GM18499 (cell line): ENCODE data around the gene PRDM1.

ENCODE experiments used
- ATAC-seq: cut with Tn5 transposase; IDR thresholded peaks from one replicate; pipeline ENCODE4 v1.9.1; 2021; ENCODE audit warnings: moderate number of reproducible peaks; ENCODE audit not compliant: insufficient read depth, unreplicated experiment

PRDM1 gene

GRCh38 chr6:106069478-106069877 lies 16.7 kb upstream of the PRDM1 start:
- no peak for ATAC-seq

- ATAC-seq: no peak
Measured at GRCh38 chr6:106070636-106071035, 15.5 kb upstream of the PRDM1 start.

GRCh38 chr6:106072501-106073090 lies 13.5 kb upstream of the PRDM1 start:
- ATAC-seq: no peak

GRCh38 chr6:106074146-106074545 lies 12.0 kb upstream of the PRDM1 start:
- no peak for ATAC-seq

DNA sequence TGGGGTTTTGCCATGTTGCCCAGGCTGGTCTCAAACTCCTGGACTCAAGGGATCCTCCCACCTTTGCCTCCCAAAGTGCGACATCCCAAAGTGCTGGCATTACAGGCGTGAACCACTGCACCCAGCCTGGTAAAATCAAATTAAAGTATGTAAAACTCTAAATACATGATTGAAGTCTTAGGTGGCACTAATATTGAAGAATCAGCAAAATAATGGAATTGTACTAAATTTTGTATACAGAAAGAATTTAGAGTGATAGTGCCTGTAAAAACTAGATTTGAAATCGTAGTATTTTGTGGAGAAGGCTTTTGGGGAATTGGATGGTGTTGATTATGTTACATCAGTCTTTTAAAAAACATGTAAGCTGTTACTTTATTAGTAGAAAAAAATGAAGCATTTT lies 10.0 kb upstream of the PRDM1 start:
- ATAC-seq: no peak

DNA sequence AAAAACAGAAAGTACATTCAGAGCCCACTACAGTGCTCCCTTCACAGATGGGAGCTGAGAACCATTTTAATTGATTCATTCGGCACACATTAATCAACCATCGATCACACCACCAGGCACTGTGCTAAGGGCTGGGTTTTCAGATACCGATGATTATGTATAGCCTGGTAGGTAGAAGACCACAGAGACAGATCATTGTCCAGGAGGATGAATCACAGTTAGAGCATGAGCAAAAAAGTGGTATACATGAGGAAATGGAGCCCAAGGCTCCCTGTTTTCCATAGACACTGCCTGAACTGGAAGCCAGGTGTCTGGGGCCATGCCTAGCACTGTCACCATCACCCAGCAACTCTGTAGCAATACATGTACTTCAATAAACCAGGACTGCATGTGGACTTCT lies 9.0 kb upstream of the PRDM1 start:
- no peak for ATAC-seq

DNA sequence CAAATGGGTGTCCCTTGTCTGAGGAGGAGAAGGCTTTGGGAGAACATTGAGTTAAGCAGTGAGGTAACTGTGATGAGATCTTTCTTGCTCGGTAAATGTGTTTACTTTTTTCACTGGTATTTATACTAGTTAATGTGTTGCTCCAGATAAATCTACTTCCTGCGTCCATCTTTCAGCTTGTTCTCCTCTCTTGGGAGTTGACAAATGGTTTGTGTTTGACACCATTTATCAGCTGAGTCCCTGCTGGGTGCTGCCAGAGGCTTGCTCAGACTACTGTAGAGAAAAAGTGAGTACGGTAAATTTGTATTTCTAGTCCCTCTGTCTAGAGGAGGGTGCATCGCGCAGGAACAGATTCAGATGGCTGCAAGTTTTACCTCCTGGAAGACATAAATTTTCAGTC lies 8.3 kb upstream of the PRDM1 start:
- ATAC-seq: no peak

DNA sequence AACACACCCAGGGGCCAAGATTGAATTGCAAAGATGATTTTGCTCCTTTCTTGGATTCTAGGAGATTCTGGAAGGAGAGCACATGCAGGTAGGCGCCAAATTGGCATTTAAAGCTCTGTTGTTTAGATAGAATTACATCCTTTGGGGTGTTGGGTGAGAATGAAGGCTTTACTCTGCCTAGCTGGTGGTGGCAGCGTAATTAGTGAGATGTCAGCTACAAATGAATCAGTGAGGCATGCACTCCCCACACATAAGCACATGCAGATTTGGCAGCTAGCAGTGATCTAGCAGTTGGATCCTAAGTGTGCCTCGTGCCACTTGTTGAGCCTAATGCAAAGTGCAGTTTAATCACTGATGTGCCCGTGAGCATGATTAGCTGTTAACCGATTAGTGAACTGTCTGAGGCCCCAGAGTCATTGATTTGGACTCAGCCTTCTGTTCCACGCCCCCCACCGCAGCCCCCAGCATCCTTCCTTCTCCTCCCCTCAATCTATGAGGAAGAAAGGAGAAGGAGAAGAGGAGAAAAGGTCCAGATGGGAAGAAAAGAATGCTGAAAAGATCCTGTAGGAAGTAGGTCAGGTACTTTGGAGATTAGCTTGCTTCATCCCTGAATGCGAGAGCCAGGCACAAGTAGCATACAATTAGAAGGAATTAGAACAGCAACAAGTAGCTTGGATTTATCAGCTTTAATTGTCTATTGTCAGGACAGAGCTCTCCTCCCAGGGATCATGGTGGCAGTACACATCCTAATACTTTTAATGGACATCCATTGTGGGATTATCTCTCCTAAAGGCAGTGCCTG lies 6.0 kb upstream of the PRDM1 start:
- no peak for ATAC-seq

DNA sequence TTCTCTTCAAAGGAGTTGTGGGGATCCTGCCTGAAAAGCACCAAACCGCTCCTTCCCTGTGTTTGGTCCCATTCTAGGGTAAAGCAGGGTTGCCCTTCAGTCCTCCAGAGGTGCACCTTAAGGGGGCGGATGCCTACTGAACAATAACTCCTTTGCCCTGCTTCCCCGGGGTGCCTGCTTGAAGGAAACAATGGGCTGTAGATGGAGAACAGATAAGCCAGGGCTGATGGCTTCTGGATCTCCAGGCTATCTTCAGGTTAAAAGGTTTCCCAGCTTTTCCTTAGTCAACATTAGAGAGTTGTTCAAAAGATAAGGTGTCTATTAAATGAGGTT lies 5.4 kb upstream of the PRDM1 start:
- no peak for ATAC-seq

DNA sequence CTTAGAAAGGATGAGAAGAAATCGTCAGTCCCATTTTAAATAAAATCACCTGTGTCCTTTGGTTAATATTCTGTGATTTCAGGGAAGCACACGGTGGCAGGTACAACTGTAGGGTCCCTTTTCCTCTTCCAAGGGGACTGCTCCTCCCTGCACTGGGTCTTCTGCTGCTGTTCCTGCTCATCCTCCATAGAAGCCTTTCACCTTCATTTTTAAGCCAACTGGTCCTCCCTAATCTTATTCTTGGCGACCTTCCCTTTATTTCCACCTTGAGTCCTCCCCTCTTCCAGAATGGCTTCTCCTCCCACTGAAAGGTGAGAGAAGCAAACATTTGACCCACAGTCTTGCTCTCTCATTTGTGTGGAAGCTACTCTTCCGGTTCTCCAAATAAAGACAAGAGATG lies 4.4 kb upstream of the PRDM1 start:
- no peak for ATAC-seq

- ATAC-seq: no peak
Measured at GRCh38 chr6:106082735-106083398, 3.3 kb upstream of the PRDM1 start.

DNA sequence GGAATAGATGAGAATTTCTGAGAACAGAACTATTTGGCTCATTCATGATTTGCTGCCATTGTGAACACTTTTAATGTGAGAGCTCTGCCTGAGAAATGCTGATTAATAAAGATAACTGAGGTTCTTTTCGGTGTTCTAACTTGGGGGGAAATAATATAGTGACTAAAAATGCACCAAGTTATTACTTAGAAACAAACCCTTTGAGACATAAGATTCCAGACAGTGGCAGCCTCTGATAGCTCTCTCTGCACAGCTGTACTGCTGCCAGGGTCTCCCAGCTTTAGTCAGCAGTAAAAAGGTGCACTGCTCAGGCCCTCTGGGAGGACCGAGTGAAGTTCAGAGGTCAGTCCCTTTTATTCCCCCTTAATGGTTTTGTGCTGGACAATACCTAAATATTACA lies 2.5 kb upstream of the PRDM1 start:
- ATAC-seq: no peak

DNA sequence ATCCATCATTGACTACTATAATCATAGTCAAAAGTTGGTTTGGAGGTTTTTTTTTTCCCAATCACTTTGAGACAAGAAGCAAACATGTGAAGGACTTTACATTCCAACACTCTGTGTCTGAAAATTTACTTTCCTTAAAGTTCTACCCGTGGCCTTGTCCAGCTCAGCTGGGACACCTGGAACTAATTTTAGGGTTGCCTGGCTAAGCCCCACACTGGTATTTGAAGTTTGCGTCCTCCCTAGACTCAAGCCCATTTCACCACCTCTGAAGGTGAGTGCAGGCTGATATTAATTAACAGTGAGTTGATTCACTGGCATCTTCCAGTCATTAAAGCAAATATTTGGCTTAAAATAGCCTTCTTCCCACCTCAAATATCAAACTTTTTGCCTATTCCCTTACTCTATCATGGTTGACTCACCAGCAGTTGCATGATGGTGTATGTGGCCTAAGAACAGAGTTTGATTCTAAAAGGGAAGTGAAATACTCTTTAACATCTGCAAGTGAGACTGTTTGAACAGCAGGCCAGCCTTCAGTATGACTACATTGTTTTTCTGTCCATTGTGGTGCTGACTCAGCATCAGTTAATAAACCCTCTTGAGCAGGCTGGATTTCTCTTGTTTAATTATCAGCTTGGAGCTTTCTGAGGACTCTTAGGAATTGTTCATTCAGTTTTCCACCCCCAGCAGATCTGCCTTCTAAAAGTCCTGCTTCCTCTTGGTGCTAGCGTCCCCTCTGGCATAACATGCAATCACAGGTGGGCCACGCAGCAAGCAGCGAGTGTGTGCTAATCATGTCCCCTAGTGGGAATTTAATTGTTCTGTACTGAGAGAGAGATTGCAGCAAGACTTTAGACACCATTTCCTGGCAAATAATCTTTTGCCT lies 1.8 kb upstream of the PRDM1 start:
- peak; percentile 70 for ATAC-seq

DNA sequence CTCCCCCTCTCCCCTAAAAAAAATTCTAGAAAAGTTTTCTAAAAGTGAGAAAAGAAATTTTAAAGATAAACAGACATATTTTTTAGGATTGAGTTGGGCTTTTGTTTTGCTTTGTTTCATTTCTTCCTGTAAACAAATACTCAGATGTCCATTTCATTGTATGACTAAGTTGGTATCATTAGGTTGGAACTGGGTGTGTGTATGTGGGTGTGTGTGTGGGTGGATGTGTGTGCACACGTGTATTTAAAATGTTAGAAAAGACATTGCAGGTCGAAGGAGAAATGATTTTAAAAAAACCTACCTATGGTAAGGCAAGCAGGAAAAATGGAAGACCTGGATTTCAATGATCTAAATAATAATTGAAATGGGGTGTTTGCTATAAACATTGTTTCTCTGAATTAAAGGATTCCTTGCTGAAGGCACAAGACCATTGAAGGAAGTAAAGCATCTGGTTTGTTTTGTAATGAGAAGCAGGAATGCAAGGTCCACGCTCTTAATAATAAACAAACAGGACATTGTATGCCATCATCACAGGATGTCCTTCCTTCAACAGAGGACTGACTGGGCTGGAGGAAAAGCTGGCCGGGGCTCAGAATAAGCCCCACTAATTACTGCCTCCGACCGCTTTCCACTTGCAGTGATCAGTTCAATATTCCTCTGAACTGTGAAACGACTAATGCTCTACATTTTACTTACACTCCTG lies 996 bp upstream of the PRDM1 start:
- no peak for ATAC-seq

DNA sequence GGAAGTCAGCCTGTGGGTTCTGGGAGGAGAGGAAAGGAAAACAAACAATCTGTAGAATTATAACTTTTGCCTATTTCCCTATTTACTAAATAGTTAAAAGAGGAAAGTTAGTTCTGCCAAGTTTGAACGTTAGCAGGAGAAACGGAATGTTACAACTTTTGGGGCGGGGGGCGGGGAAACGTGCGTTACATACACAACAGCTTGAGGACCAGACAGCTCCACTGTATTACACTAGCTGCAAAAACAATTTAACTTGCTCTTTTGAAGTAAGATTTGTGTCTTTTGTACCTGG lies 498 bp upstream of the PRDM1 start:
- ATAC-seq: no peak

GRCh38 chr6:106086814-106087175 lies 659 bp downstream of the PRDM1 start:
- no peak for ATAC-seq

- ATAC-seq: no peak
Measured at GRCh38 chr6:106087548-106088325, 1.6 kb downstream of the PRDM1 start.

- no peak for ATAC-seq
Measured at GRCh38 chr6:106090001-106090400, 3.9 kb downstream of the PRDM1 start.

GRCh38 chr6:106092279-106092678 lies 6.1 kb downstream of the PRDM1 start:
- ATAC-seq: no peak
